Measurements from ENCODE around the gene CD2AP. TPM values are rescaled to one million over a fixed set of nuclear protein-coding genes. Genes with fewer than 3 reads are reported as not detected.

Gene CD2AP
- total RNA-seq, 1 experiment from 2014 or later, result 43.8 TPM

DNA sequence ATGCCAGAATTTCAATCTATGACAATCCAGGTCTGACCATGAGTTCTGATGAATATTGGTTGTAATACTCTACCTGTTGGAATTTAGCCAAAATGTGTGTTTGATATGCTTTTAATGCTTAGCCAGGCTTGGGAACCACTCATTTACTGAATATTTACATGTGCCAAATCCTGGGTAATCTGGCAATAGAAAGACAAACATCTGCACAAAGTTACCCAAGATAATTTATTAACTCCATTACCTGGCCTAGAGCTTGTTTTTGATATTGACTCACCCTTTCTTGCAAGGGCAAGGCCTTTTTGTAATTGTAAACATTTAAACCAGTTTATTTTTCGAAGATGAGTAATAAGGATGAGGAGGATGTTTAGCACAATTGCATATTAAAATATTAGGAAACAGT is 13.5 kb upstream of the CD2AP start:
- Histone ChIP-seq H3K9me2 (ENCODE audit: insufficient read depth) (no peaks in the 10 kb centered on the region), H3K27me3 (ENCODE audit: insufficient read depth, low read length) (no peaks in the 10 kb centered on the region), H3K27ac (ENCODE audit: low read depth, low read length) (no peak overlapping the region), H3K4me1 (ENCODE audit: control insufficient read depth in 1 of 2, insufficient read depth in 2 of 2, low read length in 2 of 2) (peaks cover 0 to 7% of the 10 kb centered on the region in 2 experiments; a peak in 2 of 4 replicates), H3K79me2 (ENCODE audit: insufficient read depth, low read length) (no peaks in the 10 kb centered on the region), H3K4me2 (ENCODE audit: low read length) (no peak overlapping the region), H2AFZ (ENCODE audit: low read depth, low read length, poor library complexity, severe bottlenecking) (no peak overlapping the region), H3K9ac (ENCODE audit: low read length) (no peak overlapping the region), H3K4me3 (replicated peaks in 1 of 2; ENCODE audit: low read depth in 1 of 2, low read length in 2 of 2) (no peak overlapping the region), H3K9me3 (ENCODE audit: control insufficient read depth in 1 of 2, insufficient read depth in 1 of 2, low read depth in 1 of 2, low read length in 2 of 2) (no peaks in the 10 kb centered on the region), H3K36me3 (ENCODE audit: control insufficient read depth in 1 of 2, insufficient read depth in 2 of 2, low read length in 2 of 2) (no peaks in the 10 kb centered on the region), H4K20me1 (ENCODE audit: insufficient read depth) (no peaks in the 10 kb centered on the region)
- TF ChIP-seq MAX (IDR thresholded peaks at IDR 0.05) (no peak), ELF1 (IDR thresholded peaks at IDR 0.05; ENCODE audit: borderline replicate concordance, low read depth) (no peak), SP1 (IDR thresholded peaks at IDR 0.05; ENCODE audit: low read depth) (no peak), EZH2phosphoT487 (IDR thresholded peaks at IDR 0.05; ENCODE audit: borderline replicate concordance) (no peak), POLR2AphosphoS5 (IDR thresholded peaks at IDR 0.05; ENCODE audit: low read depth, low read length) (no peak), CBX3 (IDR thresholded peaks at IDR 0.05; ENCODE audit: low read depth) (no peak)
- RAD21 ChIA-PET (ENCODE audit: low non-redundant PET in 1 of 2, low total read pairs in 2 of 2, uncharacterized antibody in 2 of 2, unreplicated experiment in 2 of 2), result no interaction called here
- DNase-seq (ENCODE audit: low read depth, low spot score), result no peak
- POLR2A ChIA-PET, result no interaction called here
- ATAC-seq, result no peak
- no TSS peak for BruUV-seq (replicated peaks)
- intact Hi-C loops (cut with micrococcal nuclease), result no loop called here
- CTCF ChIA-PET, result no interaction called here

- Histone ChIP-seq H3K9me3 (ENCODE audit: control insufficient read depth in 1 of 2, insufficient read depth in 1 of 2, low read depth in 1 of 2, low read length in 2 of 2) (no peaks in the 10 kb centered on the region), H3K4me2 (ENCODE audit: low read length) (no peak overlapping the region), H3K27me3 (ENCODE audit: insufficient read depth, low read length) (no peaks in the 10 kb centered on the region), H3K27ac (ENCODE audit: low read depth, low read length) (no peak overlapping the region), H3K36me3 (ENCODE audit: control insufficient read depth in 1 of 2, insufficient read depth in 2 of 2, low read length in 2 of 2) (no peaks in the 10 kb centered on the region), H3K79me2 (ENCODE audit: insufficient read depth, low read length) (no peaks in the 10 kb centered on the region), H2AFZ (ENCODE audit: low read depth, low read length, poor library complexity, severe bottlenecking) (no peak overlapping the region), H3K9ac (ENCODE audit: low read length) (no peak overlapping the region), H3K9me2 (ENCODE audit: insufficient read depth) (no peaks in the 10 kb centered on the region), H4K20me1 (ENCODE audit: insufficient read depth) (no peaks in the 10 kb centered on the region), H3K4me3 (replicated peaks in 1 of 2; ENCODE audit: low read depth in 1 of 2, low read length in 2 of 2) (no peak overlapping the region), H3K4me1 (ENCODE audit: control insufficient read depth in 1 of 2, insufficient read depth in 2 of 2, low read length in 2 of 2) (peaks cover 0 to 5% of the 10 kb centered on the region in 2 experiments; a peak in 2 of 4 replicates)
- BruUV-seq (replicated peaks), result no TSS peak
- CTCF ChIA-PET, result no interaction called here
- RAD21 ChIA-PET (ENCODE audit: low non-redundant PET in 1 of 2, low total read pairs in 2 of 2, uncharacterized antibody in 2 of 2, unreplicated experiment in 2 of 2), result no interaction called here
- POLR2A ChIA-PET, result no interaction called here
- DNase-seq (ENCODE audit: low read depth, low spot score), result no peak
- no peak for ATAC-seq
- TF ChIP-seq, protein P1, sequence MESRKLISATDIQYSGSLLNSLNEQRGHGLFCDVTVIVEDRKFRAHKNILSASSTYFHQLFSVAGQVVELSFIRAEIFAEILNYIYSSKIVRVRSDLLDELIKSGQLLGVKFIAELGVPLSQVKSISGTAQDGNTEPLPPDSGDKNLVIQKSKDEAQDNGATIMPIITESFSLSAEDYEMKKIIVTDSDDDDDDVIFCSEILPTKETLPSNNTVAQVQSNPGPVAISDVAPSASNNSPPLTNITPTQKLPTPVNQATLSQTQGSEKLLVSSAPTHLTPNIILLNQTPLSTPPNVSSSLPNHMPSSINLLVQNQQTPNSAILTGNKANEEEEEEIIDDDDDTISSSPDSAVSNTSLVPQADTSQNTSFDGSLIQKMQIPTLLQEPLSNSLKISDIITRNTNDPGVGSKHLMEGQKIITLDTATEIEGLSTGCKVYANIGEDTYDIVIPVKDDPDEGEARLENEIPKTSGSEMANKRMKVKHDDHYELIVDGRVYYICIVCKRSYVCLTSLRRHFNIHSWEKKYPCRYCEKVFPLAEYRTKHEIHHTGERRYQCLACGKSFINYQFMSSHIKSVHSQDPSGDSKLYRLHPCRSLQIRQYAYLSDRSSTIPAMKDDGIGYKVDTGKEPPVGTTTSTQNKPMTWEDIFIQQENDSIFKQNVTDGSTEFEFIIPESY (IDR thresholded peaks at IDR 0.05; ENCODE audit: extremely low read depth, insufficient replicate concordance, low read length), result no peak
- no peak for TF ChIP-seq JUND (IDR thresholded peaks at IDR 0.05)
- no peak for TF ChIP-seq ELF1 (IDR thresholded peaks at IDR 0.05; ENCODE audit: borderline replicate concordance, low read depth)
- no peak for TF ChIP-seq SIN3A (IDR thresholded peaks at IDR 0.05; ENCODE audit: low read depth)
- no peak for TF ChIP-seq CTCF (IDR thresholded peaks at IDR 0.05 in 2 of 3, conservative IDR thresholded peaks at IDR 0.05 in 1 of 3; ENCODE audit: borderline replicate concordance in 1 of 3, insufficient read depth in 1 of 3, low read depth in 2 of 3, low read length in 2 of 3)
- intact Hi-C loops (cut with micrococcal nuclease), result no loop called here
Measured at GRCh38 chr6:47465117-47465516, 12.5 kb upstream of the CD2AP start.
